Urothelium cell line (cell line): ENCODE measurements around the gene TBC1D22A.

Source experiments
- DNase-seq: peaks from one replicate; pipeline ENCODE4 v3.0.0; 2011; ENCODE audit warnings: low spot score, mixed read lengths
- FAIRE-seq: peaks from 2 replicates; lab custom pipeline; 2011; peaks lifted over from hg19 to GRCh38; lab: Jason Lieb, UNC

The TBC1D22A gene

GRCh38 chr22:47200273-47201051, 438.0 kb downstream of the TBC1D22A start:
- DNase-seq = no peak

GRCh38 chr22:47201186-47201995, 438.9 kb downstream of the TBC1D22A start:
- DNase-seq = no peak
- FAIRE-seq = no peak

More at GRCh38 chr22:47200273-47201051, 438.0 kb downstream of the TBC1D22A start:
- peak; percentile 23 for FAIRE-seq

- DNase-seq (no peak), FAIRE-seq (no peak)
These were observed 439.8 kb downstream of the TBC1D22A start for GRCh38 chr22:47201996-47202818.

- DNase-seq (no peak), FAIRE-seq (no peak)
These were observed 440.5 kb downstream of the TBC1D22A start for GRCh38 chr22:47202819-47203553.

- DNase-seq (no peak), FAIRE-seq (no peak)
These were observed 441.1 kb downstream of the TBC1D22A start for GRCh38 chr22:47203554-47203991.

- FAIRE-seq = no peak
- DNase-seq = no peak
These were observed 441.8 kb downstream of the TBC1D22A start for GRCh38 chr22:47204002-47204979.

GRCh38 chr22:47205081-47205491, 442.6 kb downstream of the TBC1D22A start:
- no peak for FAIRE-seq

GRCh38 chr22:47205554-47205953, 443.1 kb downstream of the TBC1D22A start:
- no peak for DNase-seq
- no peak for FAIRE-seq

More at GRCh38 chr22:47205081-47205491, 442.6 kb downstream of the TBC1D22A start:
- DNase-seq = no peak

GRCh38 chr22:47206164-47206563, 443.7 kb downstream of the TBC1D22A start:
- DNase-seq = no peak
- FAIRE-seq = no peak

- DNase-seq (peak; percentile 3), FAIRE-seq (no peak)
These were observed 444.3 kb downstream of the TBC1D22A start for GRCh38 chr22:47206666-47207218.

- DNase-seq = peak; percentile 2
- no peak for FAIRE-seq
These were observed 444.9 kb downstream of the TBC1D22A start for GRCh38 chr22:47207387-47207786.

GRCh38 chr22:47207846-47208554, 445.6 kb downstream of the TBC1D22A start:
- DNase-seq (no peak), FAIRE-seq (no peak)

- FAIRE-seq = peak; percentile 9
- DNase-seq = no peak
These were observed 446.2 kb downstream of the TBC1D22A start for GRCh38 chr22:47208630-47209029.

GRCh38 chr22:47209040-47209514, 446.6 kb downstream of the TBC1D22A start:
- FAIRE-seq = no peak

GRCh38 chr22:47209547-47210023, 447.1 kb downstream of the TBC1D22A start:
- no peak for DNase-seq
- no peak for FAIRE-seq

More at GRCh38 chr22:47209040-47209514, 446.6 kb downstream of the TBC1D22A start:
- DNase-seq = no peak

- no peak for FAIRE-seq
- no peak for DNase-seq
These were observed 447.7 kb downstream of the TBC1D22A start for GRCh38 chr22:47210112-47210657.

GRCh38 chr22:47210686-47211085, 448.2 kb downstream of the TBC1D22A start:
- FAIRE-seq (no peak), DNase-seq (no peak)
